Endodermal cell (in vitro differentiated cells): ENCODE results near the gene C5orf34. TPM values are rescaled to one million over a fixed set of nuclear protein-coding genes. Genes with fewer than 3 reads are reported as not detected.
A peak's percentile ranks its signal among the peaks of the same experiment; 100 is the strongest.
"Not testable (repeated sequence)": the region's sequence is repeated elsewhere in the genome, so short reads cannot be mapped to it uniquely, and the experiment has no call there.

ENCODE experiments used
- DNase-seq: peaks from one replicate; pipeline ENCODE4 v3.0.0-alpha.2; 2017
- H3K27ac ChIP-seq: 2 replicates; pipeline ENCODE4 v1.5.1; 2013; ENCODE audit warnings: mild to moderate bottlenecking, low read depth, low read length, moderate library complexity
- H3K27me3 ChIP-seq: 2 replicates; pipeline ENCODE4 v1.6.1; 2013; ENCODE audit warnings: mild to moderate bottlenecking, low read length, moderate library complexity; ENCODE audit not compliant: insufficient read depth, control insufficient read depth, poor library complexity, severe bottlenecking
- H3K36me3 ChIP-seq: 2 replicates; pipeline ENCODE4 v1.7.0; 2013; ENCODE audit warnings: mild to moderate bottlenecking, low read length, moderate library complexity; ENCODE audit not compliant: control insufficient read depth, insufficient read depth
- H3K4me1 ChIP-seq: one replicate; pipeline ENCODE4 v1.7.0; 2013; ENCODE audit warnings: low read length; ENCODE audit not compliant: control insufficient read depth, insufficient read depth
- H3K4me3 ChIP-seq: 2 replicates; pipeline ENCODE4 v1.5.1; 2013; ENCODE audit warnings: mild to moderate bottlenecking, low read length, moderate library complexity
- H3K9ac ChIP-seq: 2 replicates; pipeline ENCODE4 v1.6.1; 2013; ENCODE audit warnings: mild to moderate bottlenecking, low read length, moderate library complexity; ENCODE audit not compliant: poor library complexity, severe bottlenecking; ENCODE audit errors: extremely low read depth
- H3K9me3 ChIP-seq: 2 replicates; pipeline ENCODE4 v1.6.1; 2013; ENCODE audit warnings: mild to moderate bottlenecking, low read length, moderate library complexity; ENCODE audit not compliant: control insufficient read depth
- H3K27ac Mint-ChIP-seq: 2 replicates; pipeline ENCODE4 v1.8.0; 2020; ENCODE audit warnings: mixed read lengths
- H3K27me3 Mint-ChIP-seq: 2 replicates; pipeline ENCODE4 v1.8.0; 2021; ENCODE audit warnings: mild to moderate bottlenecking, mixed read lengths; ENCODE audit not compliant: insufficient read depth
- H3K36me3 Mint-ChIP-seq: 2 replicates; pipeline ENCODE4 v1.8.0; 2020; ENCODE audit warnings: low read depth, mixed read lengths
- H3K4me1 Mint-ChIP-seq: 2 replicates; pipeline ENCODE4 v1.8.0; 2020; ENCODE audit warnings: mixed read lengths
- H3K4me3 Mint-ChIP-seq: 2 replicates; pipeline ENCODE4 v1.8.0; 2020; ENCODE audit warnings: mild to moderate bottlenecking, moderate library complexity, mixed read lengths
- H3K9me3 Mint-ChIP-seq: 2 replicates; pipeline ENCODE4 v1.8.0; 2020; ENCODE audit warnings: mild to moderate bottlenecking, mixed read lengths
- CTCF ChIP-seq: fragments of 200-600 bp; sonication (generic); conservative IDR thresholded peaks from 2 replicates; pipeline ENCODE4 v1.5.0; 2021; ENCODE audit warnings: antibody characterized with exemption, mild to moderate bottlenecking
- WGBS, 2 experiments: methylation state at CpG; one replicate each; pipeline versions ENCODE4 v1.1.5 to v1.1.7; 2013; ENCODE audit warnings: missing lambda C conversion rate in 2 of 2, mixed read lengths in 1 of 2; ENCODE audit not compliant: insufficient coverage in 1 of 2, insufficient read length in 1 of 2; 5-methylcytosine and 5-hydroxymethylcytosine counted together
- total RNA-seq, 2 donors: library from RNA; stranded (reverse); fragmentation: NEBNext Ultra II Directional in 1 of 2; extraction: Animal tissue kit (Norgen Biotek cat#: 25700) in 1 of 2; gene quantifications; 2 replicates in 1 of 2; 3 replicates in 1 of 2; pipeline ENCODE4 v1.2.1, GENCODE V29; 2021

Gene C5orf34
- total RNA-seq, 2 donors from 2014 or later, result 7.4 to 13.0 TPM

GRCh38 chr5:43514025-43514424 lies 923 bp downstream of the C5orf34 start:
- H3K27ac Mint-ChIP-seq, result no peak overlapping the region
- H3K9me3 Mint-ChIP-seq, result peaks cover 20% of the 10 kb centered on the region
- H3K4me1 Mint-ChIP-seq, result peaks cover 18% of the 10 kb centered on the region
- 32% methylated on average over 3 of the region's 4 CpGs; no CpG with 5 or more reads in 1 of the 2 experiments for WGBS, 2 experiments
- peaks cover 2% of the 10 kb centered on the region for H3K27me3 Mint-ChIP-seq
- H3K27ac ChIP-seq, result no peak overlapping the region
- peak overlapping the region; percentile 95 for H3K9ac ChIP-seq
- H3K4me3 ChIP-seq, result peak overlapping the region; percentile 94
- H3K9me3 ChIP-seq, result peaks cover 12% of the 10 kb centered on the region
- peaks cover 3% of the 10 kb centered on the region for H3K36me3 ChIP-seq
- H3K4me3 Mint-ChIP-seq, result peak overlapping the region; percentile 85
- H3K27me3 ChIP-seq, result no peaks in the 10 kb centered on the region
- H3K4me1 ChIP-seq, result no peaks in the 10 kb centered on the region
- no peak for DNase-seq
- peaks cover 24% of the 10 kb centered on the region for H3K36me3 Mint-ChIP-seq
- TF ChIP-seq CTCF, result no peak

- not testable (repeated sequence) for H3K4me3 Mint-ChIP-seq, H3K27me3 ChIP-seq, H3K4me3 ChIP-seq, DNase-seq, H3K27ac ChIP-seq, H3K27me3 Mint-ChIP-seq, H3K4me1 ChIP-seq, H3K27ac Mint-ChIP-seq, H3K9ac ChIP-seq
- 90 to 94% methylated on average over 2 to 29 of the region's 36 CpGs for WGBS, 2 experiments
- Mint-ChIP-seq H3K4me1 (peaks cover 18% of the 10 kb centered on the region), H3K36me3 (peaks cover 36% of the 10 kb centered on the region), H3K9me3 (peaks cover 22% of the 10 kb centered on the region)
- peaks cover 12% of the 10 kb centered on the region for H3K9me3 ChIP-seq
- H3K36me3 ChIP-seq, result peaks cover 20% of the 10 kb centered on the region
Observed at GRCh38 chr5:43511062-43511461, 3.9 kb downstream of the C5orf34 start.

- no peak overlapping the region for H3K27ac ChIP-seq
- Mint-ChIP-seq H3K4me3 (no peak overlapping the region), H3K27ac (no peak overlapping the region), H3K36me3 (no peaks in the 10 kb centered on the region), H3K4me1 (peaks cover 3% of the 10 kb centered on the region), H3K9me3 (no peaks in the 10 kb centered on the region), H3K27me3 (no peaks in the 10 kb centered on the region)
- no peaks in the 10 kb centered on the region for H3K27me3 ChIP-seq
- H3K36me3 ChIP-seq, result peaks cover 5% of the 10 kb centered on the region
- DNase-seq, result no peak
- no peaks in the 10 kb centered on the region for H3K9me3 ChIP-seq
- TF ChIP-seq CTCF, result no peak
- no peaks in the 10 kb centered on the region for H3K4me1 ChIP-seq
- no peak overlapping the region for H3K9ac ChIP-seq
- WGBS, 2 experiments, result 93 to 100% methylated on average over 1 to 2 of the region's 2 CpGs
- H3K4me3 ChIP-seq, result no peak overlapping the region
Observed at GRCh38 chr5:43498581-43498980, 16.4 kb downstream of the C5orf34 start.
